Prostate gland (tissue), 2 donors: Measurements from ENCODE around the gene TSSK1B. TPM values are rescaled to one million over a fixed set of nuclear protein-coding genes. Genes with fewer than 3 reads are reported as not detected.

Experiments
- DNase-seq: peaks from one replicate; pipeline ENCODE4 v3.0.0-alpha.2; 2019; ENCODE audit warnings: low spot score
- H3K27ac ChIP-seq, 2 donors: fragments of 200-600 bp; sonication (generic); 2 replicates each; pipeline ENCODE4 v1.5.1; 2017 to 2019
- H3K27me3 ChIP-seq: fragments of 200-600 bp; sonication (generic); replicated peaks from 2 replicates; pipeline ENCODE4 v1.5.1; 2019; ENCODE audit not compliant: insufficient read depth
- H3K36me3 ChIP-seq, 2 donors: fragments of 200-600 bp; sonication (generic); 1 replicate in 1 of 2; 2 replicates in 1 of 2; pipeline versions ENCODE4 v1.5.1 to v1.8.1; 2017 to 2019
- H3K4me1 ChIP-seq: fragments of 200-600 bp; sonication (generic); replicated peaks from 2 replicates; pipeline ENCODE4 v1.5.1; 2019
- H3K4me3 ChIP-seq, 2 donors: fragments of 200-600 bp; sonication (generic); 2 replicates each; pipeline ENCODE4 v1.5.1; 2017 to 2019
- H3K9me3 ChIP-seq: fragments of 200-600 bp; sonication (generic); 2 replicates; pipeline ENCODE4 v1.5.1; 2017
- POLR2A ChIP-seq: fragments of 450-650 bp; IDR thresholded peaks from one replicate; pipeline ENCODE4 v1.6.1; 2016; ENCODE audit warnings: antibody characterized with exemption, mild to moderate bottlenecking
- POLR2AphosphoS5 ChIP-seq: sonication (generic); formaldehyde crosslinking; IDR thresholded peaks from one replicate; pipeline ENCODE4 v1.6.1; 2017; ENCODE audit warnings: antibody characterized with exemption
- whole genome bisulfite sequencing: methylation state at CpG from one replicate; pipeline ENCODE4 v1.1.5; 2018; 5-methylcytosine and 5-hydroxymethylcytosine counted together
- intact Hi-C: fragments of 100-400 bp; cut with DNase I; formaldehyde crosslinking; loops from one replicate; pipeline ENCODE4 v1.14.2; 2022
- total RNA-seq, 2 donors: library from RNA; depleted of rRNA; stranded (reverse); fragments of >200 nt; gene quantifications; one replicate each; pipeline ENCODE4 v1.1.0, GENCODE V29; 2016
- TF ChIP-seq, protein P1 (sequence below), 4 experiments: fragments of 200-600 bp in 2 of 4; fragments of 450-650 bp in 2 of 4; sonication (generic) in 2 of 4; IDR thresholded peaks; 1 replicate in 3 of 4; 2 replicates in 1 of 4; pipeline ENCODE4 v1.5.1; 2016 to 2019; ENCODE audit warnings: antibody characterized with exemption in 4 of 4, mild to moderate bottlenecking in 2 of 4, moderate library complexity in 2 of 4

TSSK1B gene
- total RNA-seq, 2 donors from 2014 or later = 0.32 to 4.0 TPM

DNA sequence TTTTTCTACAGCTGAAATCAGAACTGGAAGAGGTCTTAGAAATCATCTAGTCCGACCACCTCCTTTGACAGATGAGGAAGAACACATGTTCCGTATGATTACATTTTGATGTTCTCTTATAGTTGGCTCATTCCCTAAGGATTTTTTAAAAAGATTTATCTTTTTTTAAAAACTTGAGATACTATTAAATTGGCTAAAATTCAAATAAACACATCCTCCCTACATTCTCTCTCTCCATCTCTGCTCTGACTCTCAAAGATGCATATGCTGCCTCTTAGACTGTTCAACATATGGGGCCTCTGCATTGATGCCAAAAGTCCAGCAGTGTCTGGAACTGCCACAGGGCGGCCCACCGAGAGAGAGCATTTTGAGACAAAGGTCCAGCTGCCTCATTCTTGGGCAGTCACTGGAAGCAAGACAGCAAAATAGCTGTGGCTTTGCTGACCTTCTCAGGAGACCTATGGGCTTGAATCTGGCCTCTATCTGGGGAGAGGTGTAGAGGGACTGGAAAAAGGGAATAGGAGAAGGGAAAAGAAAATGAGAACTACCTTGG, 12.8 kb upstream of the TSSK1B start:
- intact Hi-C loops = no loop called here
- Histone ChIP-seq H3K27ac (no peak overlapping the region), H3K36me3 (no peaks in the 10 kb centered on the region), H3K9me3 (no peaks in the 10 kb centered on the region), H3K4me3 (no peak overlapping the region), H3K27me3 (no peaks in the 10 kb centered on the region), H3K4me1 (no peaks in the 10 kb centered on the region)
- 83% methylated on average over 4 of the region's 4 CpGs for WGBS
- TF ChIP-seq POLR2AphosphoS5 (no peak), POLR2A (no peak)
- TF ChIP-seq, protein P1, sequence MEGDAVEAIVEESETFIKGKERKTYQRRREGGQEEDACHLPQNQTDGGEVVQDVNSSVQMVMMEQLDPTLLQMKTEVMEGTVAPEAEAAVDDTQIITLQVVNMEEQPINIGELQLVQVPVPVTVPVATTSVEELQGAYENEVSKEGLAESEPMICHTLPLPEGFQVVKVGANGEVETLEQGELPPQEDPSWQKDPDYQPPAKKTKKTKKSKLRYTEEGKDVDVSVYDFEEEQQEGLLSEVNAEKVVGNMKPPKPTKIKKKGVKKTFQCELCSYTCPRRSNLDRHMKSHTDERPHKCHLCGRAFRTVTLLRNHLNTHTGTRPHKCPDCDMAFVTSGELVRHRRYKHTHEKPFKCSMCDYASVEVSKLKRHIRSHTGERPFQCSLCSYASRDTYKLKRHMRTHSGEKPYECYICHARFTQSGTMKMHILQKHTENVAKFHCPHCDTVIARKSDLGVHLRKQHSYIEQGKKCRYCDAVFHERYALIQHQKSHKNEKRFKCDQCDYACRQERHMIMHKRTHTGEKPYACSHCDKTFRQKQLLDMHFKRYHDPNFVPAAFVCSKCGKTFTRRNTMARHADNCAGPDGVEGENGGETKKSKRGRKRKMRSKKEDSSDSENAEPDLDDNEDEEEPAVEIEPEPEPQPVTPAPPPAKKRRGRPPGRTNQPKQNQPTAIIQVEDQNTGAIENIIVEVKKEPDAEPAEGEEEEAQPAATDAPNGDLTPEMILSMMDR (IDR thresholded peaks at IDR 0.05) = no peak
- no peak for DNase-seq

DNA sequence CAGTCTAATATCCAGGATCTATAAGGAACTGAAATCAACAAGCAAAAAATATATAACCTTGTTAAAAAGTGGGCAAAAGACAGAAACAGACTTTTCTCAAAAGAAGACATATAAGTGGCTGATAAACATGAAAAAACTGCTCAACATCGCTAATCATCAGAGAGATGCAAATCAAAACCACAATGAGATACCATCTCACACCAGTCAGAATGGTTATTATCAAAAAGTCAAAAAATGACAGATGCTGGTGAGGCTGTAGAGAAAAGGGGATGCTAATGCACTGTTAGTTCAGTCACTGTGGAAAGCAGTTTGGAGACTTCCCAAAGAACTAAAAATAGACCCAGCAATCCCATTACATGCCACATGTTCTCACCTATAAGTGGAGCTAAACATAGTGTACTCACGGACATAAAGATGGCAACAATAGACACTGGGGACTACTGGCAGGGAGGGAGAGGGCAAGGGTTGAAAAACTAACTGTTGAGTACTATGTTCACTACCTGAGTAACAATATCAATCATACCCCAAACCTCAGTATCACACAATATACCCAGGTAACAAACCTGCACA, 11.7 kb upstream of the TSSK1B start:
- no peaks in the 10 kb centered on the region for H3K4me1 ChIP-seq
- no peak overlapping the region for H3K4me3 ChIP-seq
- WGBS = 47% methylated on average over 2 of the region's 2 CpGs
- no peak overlapping the region for H3K27ac ChIP-seq
- H3K27me3 ChIP-seq = no peaks in the 10 kb centered on the region
- H3K36me3 ChIP-seq = no peaks in the 10 kb centered on the region
- intact Hi-C loops = no loop called here
- no peaks in the 10 kb centered on the region for H3K9me3 ChIP-seq
- no peak for DNase-seq
- TF ChIP-seq POLR2A = no peak
- TF ChIP-seq, protein P1 (IDR thresholded peaks at IDR 0.05) = no peak
- no peak for TF ChIP-seq POLR2AphosphoS5

DNA sequence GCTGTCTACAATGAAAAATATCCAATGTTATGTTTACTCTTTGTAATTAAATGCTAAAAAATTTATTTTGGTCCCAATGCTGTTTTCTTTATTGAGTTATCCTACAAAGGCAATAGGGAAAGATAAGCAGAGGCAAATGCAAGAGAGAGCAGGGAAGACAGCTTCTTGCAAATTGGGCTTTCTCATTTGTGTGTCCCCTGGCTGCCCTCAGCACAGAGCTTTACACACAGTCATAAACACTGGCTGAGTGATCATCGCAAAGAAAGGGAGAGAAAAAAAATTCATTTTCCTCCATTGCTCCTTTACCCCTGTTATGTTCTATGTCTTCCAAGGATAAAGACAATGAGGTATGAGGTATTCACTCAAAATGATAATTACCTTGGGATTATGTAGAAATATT, 2.3 kb upstream of the TSSK1B start:
- intact Hi-C loops = no loop called here
- Histone ChIP-seq H3K27ac (no peak overlapping the region), H3K9me3 (no peaks in the 10 kb centered on the region), H3K4me3 (no peak overlapping the region), H3K36me3 (no peaks in the 10 kb centered on the region), H3K27me3 (no peaks in the 10 kb centered on the region), H3K4me1 (no peaks in the 10 kb centered on the region)
- WGBS = 13% methylated on average over 1 of the region's 1 CpG
- DNase-seq = no peak
- no peak for TF ChIP-seq POLR2AphosphoS5
- no peak for TF ChIP-seq POLR2A
- TF ChIP-seq, protein P1 (IDR thresholded peaks at IDR 0.05) = no peak

DNA sequence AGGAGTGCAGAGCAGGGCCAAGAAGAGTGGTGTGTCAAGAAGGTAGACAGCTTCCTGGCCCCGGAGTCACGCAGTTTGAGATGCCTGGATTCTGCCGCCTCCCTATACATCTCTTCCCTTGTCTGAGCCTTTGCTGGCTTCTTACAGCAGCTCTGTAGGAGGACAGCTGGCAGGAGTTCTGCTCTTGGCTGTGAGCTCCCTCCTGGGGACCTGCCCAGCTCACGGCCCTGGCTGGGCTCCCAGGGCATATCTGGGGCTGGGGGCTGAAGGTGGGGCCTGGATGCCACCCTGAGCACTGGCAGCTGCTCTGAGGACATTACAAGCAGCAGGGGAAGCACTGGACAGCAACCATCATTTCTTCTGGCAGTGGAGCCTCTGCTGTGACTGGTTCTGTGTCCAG, 786 bp upstream of the TSSK1B start:
- Histone ChIP-seq H3K9me3 (no peaks in the 10 kb centered on the region), H3K27me3 (no peaks in the 10 kb centered on the region), H3K4me3 (no peak overlapping the region), H3K4me1 (no peaks in the 10 kb centered on the region), H3K27ac (no peak overlapping the region), H3K36me3 (no peaks in the 10 kb centered on the region)
- WGBS = 34% methylated on average over 4 of the region's 4 CpGs
- intact Hi-C loops = no loop called here
- DNase-seq = no peak
- TF ChIP-seq POLR2AphosphoS5 (no peak), POLR2A (no peak)
- TF ChIP-seq, protein P1 (IDR thresholded peaks at IDR 0.05) = no peak

DNA sequence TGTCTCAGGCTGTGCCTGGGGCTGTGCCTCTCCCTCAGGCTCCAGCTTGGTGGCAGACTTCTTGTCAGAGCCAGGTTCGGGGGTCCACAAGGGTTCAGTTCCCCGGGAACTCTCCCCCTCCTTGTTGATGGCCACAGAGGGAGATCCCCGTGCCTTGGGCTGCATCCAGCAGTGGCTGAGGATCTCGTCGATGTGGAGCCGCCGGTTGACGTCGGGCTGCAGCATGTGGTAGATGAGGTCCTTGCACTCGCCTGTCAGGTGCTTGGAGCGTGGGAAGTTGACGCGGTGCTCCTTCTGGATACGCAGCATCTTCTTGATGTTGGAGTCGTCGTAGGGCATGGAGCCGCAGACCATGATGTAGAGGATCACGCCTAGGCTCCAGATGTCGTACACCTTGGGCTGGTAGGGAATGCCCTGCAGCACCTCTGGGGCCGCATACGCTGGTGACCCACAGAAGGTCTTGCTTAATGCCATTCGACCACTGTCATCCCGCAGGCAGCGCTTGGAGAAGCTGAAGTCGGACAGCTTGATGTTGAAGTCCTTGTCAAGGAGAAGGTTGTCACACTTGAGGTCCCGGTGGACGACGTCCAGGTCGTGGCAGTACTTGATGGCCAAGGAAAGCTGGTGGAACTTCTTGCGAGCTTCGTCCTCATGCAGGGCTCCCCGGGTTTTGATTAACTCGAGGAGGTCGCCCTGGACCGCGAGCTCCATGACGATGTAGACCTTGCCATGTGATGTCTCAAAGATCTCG, 752 bp downstream of the TSSK1B start:
- H3K36me3 ChIP-seq = no peaks in the 10 kb centered on the region
- DNase-seq = no peak
- 95% methylated on average over 18 of the region's 38 CpGs for WGBS
- H3K4me1 ChIP-seq = no peaks in the 10 kb centered on the region
- H3K9me3 ChIP-seq = no peaks in the 10 kb centered on the region
- H3K27ac ChIP-seq = no peak overlapping the region
- intact Hi-C loops = no loop called here
- no peaks in the 10 kb centered on the region for H3K27me3 ChIP-seq
- TF ChIP-seq, protein P1 (IDR thresholded peaks at IDR 0.05) = no peak
- TF ChIP-seq POLR2AphosphoS5 (no peak), POLR2A (no peak)
- H3K4me3 ChIP-seq = no peak overlapping the region
